Fibroblast of skin of right quadriceps (primary cell): ENCODE data around the gene SYCP2L.
"Not testable (repeated sequence)": the region's sequence is repeated elsewhere in the genome, so short reads cannot be mapped to it uniquely, and the experiment has no call there.

ENCODE experiments used
- DNase-seq: peaks from one replicate; pipeline ENCODE4 v3.0.0-alpha.2; 2013

The SYCP2L gene

GRCh38 chr6:10882253-10882630, 4.6 kb upstream of the SYCP2L start:
- DNase-seq = not testable (repeated sequence)

- no peak for DNase-seq
Observed at GRCh38 chr6:10882657-10883171, 4.1 kb upstream of the SYCP2L start.

- DNase-seq = no peak
Observed at GRCh38 chr6:10883312-10884244, 3.3 kb upstream of the SYCP2L start.

- DNase-seq = no peak
Observed at GRCh38 chr6:10884245-10884972, 2.4 kb upstream of the SYCP2L start.

- not testable (repeated sequence) for DNase-seq
Observed at GRCh38 chr6:10886365-10886690, 524 bp upstream of the SYCP2L start.

- no peak for DNase-seq
Observed at GRCh38 chr6:10890151-10890550, 3.3 kb downstream of the SYCP2L start.

- DNase-seq = no peak
Observed at GRCh38 chr6:10891960-10892359, 5.1 kb downstream of the SYCP2L start.

GRCh38 chr6:10894958-10895357, 8.1 kb downstream of the SYCP2L start:
- DNase-seq = no peak

GRCh38 chr6:10896691-10897090, 9.8 kb downstream of the SYCP2L start:
- DNase-seq = no peak

- DNase-seq = no peak
Observed at GRCh38 chr6:10901770-10902169, 14.9 kb downstream of the SYCP2L start.

GRCh38 chr6:10904015-10904414, 17.2 kb downstream of the SYCP2L start:
- DNase-seq = no peak

GRCh38 chr6:10908228-10908627, 21.4 kb downstream of the SYCP2L start:
- no peak for DNase-seq

- not testable (repeated sequence) for DNase-seq
Observed at GRCh38 chr6:10919520-10919919, 32.7 kb downstream of the SYCP2L start.

- no peak for DNase-seq
Observed at GRCh38 chr6:10933126-10933525, 46.3 kb downstream of the SYCP2L start.

- no peak for DNase-seq
Observed at GRCh38 chr6:10939840-10940239, 53.0 kb downstream of the SYCP2L start.

- no peak for DNase-seq
Observed at GRCh38 chr6:10945845-10946244, 59.0 kb downstream of the SYCP2L start.

- no peak for DNase-seq
Observed at GRCh38 chr6:10947966-10948365, 61.1 kb downstream of the SYCP2L start.

- no peak for DNase-seq
Observed at GRCh38 chr6:10949579-10950490, 63.0 kb downstream of the SYCP2L start.

- DNase-seq = peak; percentile 67
Observed at GRCh38 chr6:10951675-10952282, 64.9 kb downstream of the SYCP2L start.

GRCh38 chr6:10954590-10955010, 67.7 kb downstream of the SYCP2L start:
- peak; percentile 74 for DNase-seq

- no peak for DNase-seq
Observed at GRCh38 chr6:10956776-10957175, 69.9 kb downstream of the SYCP2L start.

GRCh38 chr6:10957414-10957886, 70.6 kb downstream of the SYCP2L start:
- DNase-seq = no peak
